Duodenal mucosa (tissue), 2 donors: ENCODE measurements around the gene TAF15.

ENCODE experiments used
- H3K27ac ChIP-seq: one replicate; pipeline ENCODE4 v1.7.0; 2013; ENCODE audit warnings: low read depth, low read length
- H3K27me3 ChIP-seq, 2 donors: one replicate each; pipeline ENCODE4 v1.7.0; 2013; ENCODE audit warnings: low read length in 2 of 2, control low read depth in 1 of 2; ENCODE audit not compliant: insufficient read depth in 2 of 2, control insufficient read depth in 1 of 2
- H3K36me3 ChIP-seq, 2 donors: one replicate each; pipeline ENCODE4 v1.7.0; 2013; ENCODE audit warnings: low read length in 2 of 2, control low read depth in 1 of 2; ENCODE audit not compliant: insufficient read depth in 2 of 2, control insufficient read depth in 1 of 2
- H3K4me1 ChIP-seq, 2 donors: one replicate each; pipeline ENCODE4 v1.7.0; 2013; ENCODE audit warnings: low read length in 2 of 2, control low read depth in 1 of 2; ENCODE audit not compliant: insufficient read depth in 2 of 2, control insufficient read depth in 1 of 2
- H3K4me3 ChIP-seq, 2 donors: one replicate each; pipeline ENCODE4 v1.7.0; 2013; ENCODE audit warnings: low read length in 2 of 2, low read depth in 1 of 2
- H3K9ac ChIP-seq, 2 donors: one replicate each; pipeline ENCODE4 v1.7.0; 2013; ENCODE audit warnings: low read length in 2 of 2, low read depth in 1 of 2
- H3K9me3 ChIP-seq, 2 donors: one replicate each; pipeline ENCODE4 v1.7.0; 2013; ENCODE audit warnings: low read length in 2 of 2, control low read depth in 1 of 2; ENCODE audit not compliant: control insufficient read depth in 1 of 2

TAF15 gene

DNA sequence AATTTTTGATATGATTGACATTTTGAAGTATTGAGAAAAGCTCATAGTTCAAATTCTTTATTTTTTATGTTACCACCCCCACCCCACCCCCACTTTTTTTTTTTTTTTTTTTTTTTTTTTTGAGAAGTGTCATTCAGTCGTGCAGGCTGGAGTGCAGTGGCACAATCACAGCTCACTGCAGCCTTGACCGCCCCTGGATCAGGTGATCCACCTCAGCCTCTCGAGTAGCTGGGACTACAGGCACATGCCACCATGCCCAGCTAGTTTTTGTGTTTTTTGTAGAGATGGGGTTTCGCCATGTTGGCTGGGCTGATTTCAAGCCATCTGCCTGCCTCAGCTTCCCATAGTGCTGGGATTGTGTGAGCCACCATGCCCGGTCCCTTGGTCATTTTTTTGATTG, 7.4 kb downstream of the TAF15 start:
- Histone ChIP-seq H3K36me3 (peaks cover 6 to 34% of the 10 kb centered on the region in 2 donors), H3K27ac (no peak overlapping the region), H3K4me3 (no peak overlapping the region), H3K9me3 (no peaks in the 10 kb centered on the region), H3K27me3 (no peaks in the 10 kb centered on the region), H3K4me1 (peaks cover 4 to 7% of the 10 kb centered on the region in 2 donors), H3K9ac (no peak overlapping the region)

DNA sequence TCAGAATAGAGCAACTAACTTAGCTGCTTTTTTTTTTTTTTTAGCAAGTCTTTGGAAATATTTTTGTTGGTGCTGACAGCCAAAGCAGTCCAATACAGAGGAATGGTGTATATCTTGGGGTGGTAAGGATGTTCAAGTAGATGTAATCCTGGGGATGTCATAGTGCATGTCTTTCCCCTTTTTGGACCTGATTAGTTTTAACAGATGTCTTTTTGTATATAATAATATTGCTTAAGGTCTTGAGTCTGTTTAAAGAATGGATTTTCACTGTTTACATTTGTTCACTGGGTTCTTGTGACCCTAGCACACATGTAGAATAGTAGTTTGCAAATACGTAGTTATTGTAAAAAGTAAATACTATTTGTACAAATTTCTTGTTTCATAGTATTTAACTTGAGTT, 7.9 kb downstream of the TAF15 start:
- H3K9ac ChIP-seq = no peak overlapping the region
- H3K27me3 ChIP-seq = no peaks in the 10 kb centered on the region
- no peak overlapping the region for H3K4me3 ChIP-seq
- H3K27ac ChIP-seq = no peak overlapping the region
- H3K36me3 ChIP-seq = peaks cover 6 to 35% of the 10 kb centered on the region in 2 donors
- peaks cover 0 to 3% of the 10 kb centered on the region in 2 donors for H3K4me1 ChIP-seq
- no peaks in the 10 kb centered on the region for H3K9me3 ChIP-seq

DNA sequence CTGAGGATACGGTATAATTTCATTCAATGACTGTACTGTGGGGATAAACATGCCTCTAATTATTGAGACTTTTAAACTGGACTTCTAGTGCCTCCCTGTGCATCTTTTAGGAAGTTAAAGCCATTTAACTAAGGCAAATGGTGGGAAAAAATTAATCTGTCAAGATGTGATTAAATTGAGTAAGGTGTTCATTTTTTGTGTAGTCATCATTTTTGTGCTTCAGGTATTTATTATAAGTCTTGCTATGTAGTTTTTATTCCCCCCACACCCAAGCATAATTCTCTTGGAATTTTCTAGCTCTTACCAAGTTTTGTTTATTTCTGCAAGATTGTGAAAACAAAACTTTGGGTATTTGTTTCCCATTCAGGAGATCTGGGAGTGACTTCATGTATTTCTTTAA, 10.2 kb downstream of the TAF15 start:
- H3K27me3 ChIP-seq = no peaks in the 10 kb centered on the region
- H3K36me3 ChIP-seq = peaks cover 18 to 57% of the 10 kb centered on the region in 2 donors
- no peak overlapping the region for H3K9ac ChIP-seq
- H3K4me1 ChIP-seq = no peaks in the 10 kb centered on the region
- no peak overlapping the region for H3K27ac ChIP-seq
- H3K4me3 ChIP-seq = no peak overlapping the region
- no peaks in the 10 kb centered on the region for H3K9me3 ChIP-seq

DNA sequence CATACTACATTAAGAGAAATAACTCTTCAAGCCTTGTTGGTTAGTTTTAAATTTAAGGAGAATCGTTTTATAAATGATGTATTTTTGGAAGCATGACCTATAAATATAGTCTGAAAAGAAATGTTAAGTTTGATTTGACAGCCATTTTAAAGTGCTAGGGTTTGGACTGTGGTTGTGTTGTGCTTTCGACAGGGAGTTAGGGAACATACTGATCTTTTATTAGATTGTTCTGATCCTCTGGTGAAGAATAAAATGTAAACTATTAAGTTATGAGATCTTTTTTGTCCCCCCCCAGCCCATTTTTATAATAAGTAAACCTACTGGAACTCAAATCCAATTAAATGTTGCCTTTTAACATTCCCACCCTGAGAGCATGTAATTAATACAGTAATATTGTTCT, 12.0 kb downstream of the TAF15 start:
- no peaks in the 10 kb centered on the region for H3K9me3 ChIP-seq
- no peak overlapping the region for H3K9ac ChIP-seq
- no peak overlapping the region for H3K27ac ChIP-seq
- H3K36me3 ChIP-seq = peaks cover 18 to 74% of the 10 kb centered on the region in 2 donors
- no peaks in the 10 kb centered on the region for H3K4me1 ChIP-seq
- H3K4me3 ChIP-seq = no peak overlapping the region
- no peaks in the 10 kb centered on the region for H3K27me3 ChIP-seq

DNA sequence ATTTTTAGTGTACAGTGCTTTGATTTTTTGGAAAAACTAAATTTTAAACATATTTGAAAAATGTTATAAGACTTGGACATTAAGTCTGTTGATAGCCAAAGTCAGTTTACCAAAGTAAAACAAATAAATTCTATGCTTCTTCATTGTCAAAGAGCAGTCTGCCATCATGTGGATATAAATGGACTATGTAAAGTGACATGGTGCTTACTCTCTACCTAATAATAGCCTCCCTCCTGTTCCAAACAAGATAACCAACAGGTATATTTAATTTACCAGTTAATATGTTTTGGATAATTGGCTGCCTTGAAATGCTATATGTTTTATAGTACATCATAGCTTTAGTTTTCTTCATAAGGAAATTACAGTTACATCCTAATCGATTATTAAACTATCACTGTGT, 15.9 kb downstream of the TAF15 start:
- peaks cover 22 to 67% of the 10 kb centered on the region in 2 donors for H3K36me3 ChIP-seq
- no peaks in the 10 kb centered on the region for H3K4me1 ChIP-seq
- no peak overlapping the region for H3K4me3 ChIP-seq
- no peak overlapping the region for H3K9ac ChIP-seq
- no peaks in the 10 kb centered on the region for H3K27me3 ChIP-seq
- no peak overlapping the region for H3K27ac ChIP-seq
- no peaks in the 10 kb centered on the region for H3K9me3 ChIP-seq

- no peak overlapping the region for H3K27ac ChIP-seq
- no peaks in the 10 kb centered on the region for H3K27me3 ChIP-seq
- no peak overlapping the region for H3K4me3 ChIP-seq
- no peak overlapping the region for H3K9ac ChIP-seq
- H3K36me3 ChIP-seq = peaks cover 50 to 90% of the 10 kb centered on the region in 2 donors
- no peaks in the 10 kb centered on the region for H3K4me1 ChIP-seq
- no peaks in the 10 kb centered on the region for H3K9me3 ChIP-seq
Observed at GRCh38 chr17:35841101-35841500, 31.8 kb downstream of the TAF15 start.

DNA sequence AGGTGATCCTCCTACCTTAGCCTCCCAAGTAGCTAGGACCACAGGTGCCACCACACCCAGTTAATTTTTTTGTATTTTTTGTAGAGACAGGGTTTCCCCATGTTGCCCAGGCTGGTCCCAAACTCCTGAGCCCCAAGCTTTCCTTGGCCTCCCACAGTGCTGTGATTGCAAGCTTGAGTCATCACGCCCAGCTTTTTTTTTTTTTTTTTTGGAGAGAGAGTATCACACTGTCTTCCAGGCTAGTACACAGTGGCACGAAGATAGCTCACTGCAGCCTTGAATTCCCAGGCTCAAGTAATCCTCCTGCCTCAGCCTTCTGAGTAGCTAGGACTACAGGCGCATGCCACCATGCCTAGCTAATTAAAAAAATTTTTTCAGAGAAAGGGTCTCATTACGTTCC, 32.2 kb downstream of the TAF15 start:
- H3K27me3 ChIP-seq = no peaks in the 10 kb centered on the region
- no peaks in the 10 kb centered on the region for H3K9me3 ChIP-seq
- H3K4me1 ChIP-seq = no peaks in the 10 kb centered on the region
- H3K4me3 ChIP-seq = no peak overlapping the region
- H3K36me3 ChIP-seq = peaks cover 46 to 90% of the 10 kb centered on the region in 2 donors
- H3K9ac ChIP-seq = no peak overlapping the region
- no peak overlapping the region for H3K27ac ChIP-seq

- no peak overlapping the region for H3K4me3 ChIP-seq
- H3K9ac ChIP-seq = no peak overlapping the region
- H3K36me3 ChIP-seq = peaks cover 41 to 87% of the 10 kb centered on the region in 2 donors
- no peaks in the 10 kb centered on the region for H3K4me1 ChIP-seq
- no peak overlapping the region for H3K27ac ChIP-seq
- H3K9me3 ChIP-seq = no peaks in the 10 kb centered on the region
- H3K27me3 ChIP-seq = no peaks in the 10 kb centered on the region
Observed at GRCh38 chr17:35842239-35842638, 33.0 kb downstream of the TAF15 start.

DNA sequence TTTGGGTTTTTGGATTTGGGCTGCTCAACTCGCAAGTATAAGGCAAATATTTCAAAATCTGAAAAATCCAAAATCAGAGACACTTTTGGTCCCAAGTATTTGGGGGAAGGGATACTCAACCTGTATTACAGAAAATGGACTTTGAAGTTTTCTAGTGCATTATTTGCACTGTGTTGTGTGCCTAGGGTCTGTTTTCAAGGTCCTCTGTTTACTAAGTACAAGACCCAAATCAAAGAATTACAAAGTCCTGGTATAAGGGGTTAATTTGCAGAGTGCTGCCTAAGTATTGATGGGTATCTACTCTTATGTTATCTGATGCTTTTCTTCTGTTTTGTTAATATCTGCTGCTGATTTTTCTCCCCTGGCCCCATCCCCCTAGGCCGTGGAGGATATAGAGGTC, 34.4 kb downstream of the TAF15 start:
- no peak overlapping the region for H3K4me3 ChIP-seq
- peaks cover 35 to 86% of the 10 kb centered on the region in 2 donors for H3K36me3 ChIP-seq
- no peak overlapping the region for H3K9ac ChIP-seq
- H3K27ac ChIP-seq = no peak overlapping the region
- H3K9me3 ChIP-seq = no peaks in the 10 kb centered on the region
- H3K4me1 ChIP-seq = no peaks in the 10 kb centered on the region
- H3K27me3 ChIP-seq = no peaks in the 10 kb centered on the region

GRCh38 chr17:35844547-35844946, 35.3 kb downstream of the TAF15 start:
- Histone ChIP-seq H3K4me1 (no peaks in the 10 kb centered on the region), H3K27ac (no peak overlapping the region), H3K9me3 (no peaks in the 10 kb centered on the region), H3K9ac (no peak overlapping the region), H3K4me3 (no peak overlapping the region), H3K36me3 (peaks cover 35 to 85% of the 10 kb centered on the region in 2 donors), H3K27me3 (no peaks in the 10 kb centered on the region)
